Prostate gland (tissue), 2 donors: ENCODE results near the gene CSKMT. TPM values are rescaled to one million over a fixed set of nuclear protein-coding genes. Genes with fewer than 3 reads are reported as not detected.
A peak's percentile ranks its signal among the peaks of the same experiment; 100 is the strongest.

Experiments
- DNase-seq: peaks from one replicate; pipeline ENCODE4 v3.0.0-alpha.2; 2019; ENCODE audit warnings: low spot score
- H3K27ac ChIP-seq, 2 donors: fragments of 200-600 bp; sonication (generic); 2 replicates each; pipeline ENCODE4 v1.5.1; 2017 to 2019
- H3K27me3 ChIP-seq: fragments of 200-600 bp; sonication (generic); replicated peaks from 2 replicates; pipeline ENCODE4 v1.5.1; 2019; ENCODE audit not compliant: insufficient read depth
- H3K36me3 ChIP-seq, 2 donors: fragments of 200-600 bp; sonication (generic); 1 replicate in 1 of 2; 2 replicates in 1 of 2; pipeline versions ENCODE4 v1.5.1 to v1.8.1; 2017 to 2019
- H3K4me1 ChIP-seq: fragments of 200-600 bp; sonication (generic); replicated peaks from 2 replicates; pipeline ENCODE4 v1.5.1; 2019
- H3K4me3 ChIP-seq, 2 donors: fragments of 200-600 bp; sonication (generic); 2 replicates each; pipeline ENCODE4 v1.5.1; 2017 to 2019
- H3K9me3 ChIP-seq: fragments of 200-600 bp; sonication (generic); 2 replicates; pipeline ENCODE4 v1.5.1; 2017
- POLR2A ChIP-seq: fragments of 450-650 bp; IDR thresholded peaks from one replicate; pipeline ENCODE4 v1.6.1; 2016; ENCODE audit warnings: antibody characterized with exemption, mild to moderate bottlenecking
- POLR2AphosphoS5 ChIP-seq: sonication (generic); formaldehyde crosslinking; IDR thresholded peaks from one replicate; pipeline ENCODE4 v1.6.1; 2017; ENCODE audit warnings: antibody characterized with exemption
- WGBS: methylation state at CpG from one replicate; pipeline ENCODE4 v1.1.5; 2018; 5-methylcytosine and 5-hydroxymethylcytosine counted together
- intact Hi-C: fragments of 100-400 bp; cut with DNase I; formaldehyde crosslinking; loops from one replicate; pipeline ENCODE4 v1.14.2; 2022
- small RNA-seq, 2 donors: library from RNA; depleted of rRNA; stranded (forward); fragments of <200 nt; gene quantifications; one replicate each; pipeline ENCODE3, GENCODE V24; 2016
- total RNA-seq, 2 donors: library from RNA; depleted of rRNA; stranded (reverse); fragments of >200 nt; gene quantifications; one replicate each; pipeline ENCODE4 v1.1.0, GENCODE V29; 2016
- TF ChIP-seq, protein P1 (sequence below), 4 experiments: fragments of 200-600 bp in 2 of 4; fragments of 450-650 bp in 2 of 4; sonication (generic) in 2 of 4; IDR thresholded peaks; 1 replicate in 3 of 4; 2 replicates in 1 of 4; pipeline ENCODE4 v1.5.1; 2016 to 2019; ENCODE audit warnings: antibody characterized with exemption in 4 of 4, mild to moderate bottlenecking in 2 of 4, moderate library complexity in 2 of 4

The CSKMT gene
- total RNA-seq, 2 donors from 2014 or later: 9.7 to 20.2 TPM

DNA sequence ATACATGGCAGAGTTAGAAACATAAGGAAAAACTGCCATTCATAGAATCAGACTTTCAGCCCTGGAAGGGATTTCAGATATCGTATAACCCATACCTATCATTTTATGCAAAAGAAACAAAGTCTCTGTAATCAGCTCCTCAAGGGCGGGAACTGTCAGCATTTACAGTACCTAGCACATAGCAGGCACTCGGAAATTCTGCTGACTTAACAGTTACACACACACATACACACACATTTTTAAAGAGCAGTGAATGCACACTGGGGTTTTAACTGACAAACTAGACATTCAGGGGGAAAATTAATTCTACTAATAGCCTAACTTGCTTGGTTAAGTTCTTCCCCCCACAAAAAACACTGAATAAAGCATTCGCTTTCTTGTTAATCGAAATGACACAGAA is 51.1 kb downstream of the CSKMT start:
- no peaks in the 10 kb centered on the region for H3K27me3 ChIP-seq
- peaks cover 8% of the 10 kb centered on the region for H3K4me1 ChIP-seq
- peak overlapping the region; percentile 41 to 69 for H3K27ac ChIP-seq
- H3K4me3 ChIP-seq: no peak overlapping the region
- peaks cover 15 to 20% of the 10 kb centered on the region in 2 donors for H3K36me3 ChIP-seq
- intact Hi-C loops: no loop called here
- WGBS: 83% methylated on average over 5 of the region's 5 CpGs
- no peak for DNase-seq
- TF ChIP-seq POLR2A (no peak), POLR2AphosphoS5 (no peak)
- TF ChIP-seq, protein P1, sequence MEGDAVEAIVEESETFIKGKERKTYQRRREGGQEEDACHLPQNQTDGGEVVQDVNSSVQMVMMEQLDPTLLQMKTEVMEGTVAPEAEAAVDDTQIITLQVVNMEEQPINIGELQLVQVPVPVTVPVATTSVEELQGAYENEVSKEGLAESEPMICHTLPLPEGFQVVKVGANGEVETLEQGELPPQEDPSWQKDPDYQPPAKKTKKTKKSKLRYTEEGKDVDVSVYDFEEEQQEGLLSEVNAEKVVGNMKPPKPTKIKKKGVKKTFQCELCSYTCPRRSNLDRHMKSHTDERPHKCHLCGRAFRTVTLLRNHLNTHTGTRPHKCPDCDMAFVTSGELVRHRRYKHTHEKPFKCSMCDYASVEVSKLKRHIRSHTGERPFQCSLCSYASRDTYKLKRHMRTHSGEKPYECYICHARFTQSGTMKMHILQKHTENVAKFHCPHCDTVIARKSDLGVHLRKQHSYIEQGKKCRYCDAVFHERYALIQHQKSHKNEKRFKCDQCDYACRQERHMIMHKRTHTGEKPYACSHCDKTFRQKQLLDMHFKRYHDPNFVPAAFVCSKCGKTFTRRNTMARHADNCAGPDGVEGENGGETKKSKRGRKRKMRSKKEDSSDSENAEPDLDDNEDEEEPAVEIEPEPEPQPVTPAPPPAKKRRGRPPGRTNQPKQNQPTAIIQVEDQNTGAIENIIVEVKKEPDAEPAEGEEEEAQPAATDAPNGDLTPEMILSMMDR (IDR thresholded peaks at IDR 0.05): no peak
- no peaks in the 10 kb centered on the region for H3K9me3 ChIP-seq

DNA sequence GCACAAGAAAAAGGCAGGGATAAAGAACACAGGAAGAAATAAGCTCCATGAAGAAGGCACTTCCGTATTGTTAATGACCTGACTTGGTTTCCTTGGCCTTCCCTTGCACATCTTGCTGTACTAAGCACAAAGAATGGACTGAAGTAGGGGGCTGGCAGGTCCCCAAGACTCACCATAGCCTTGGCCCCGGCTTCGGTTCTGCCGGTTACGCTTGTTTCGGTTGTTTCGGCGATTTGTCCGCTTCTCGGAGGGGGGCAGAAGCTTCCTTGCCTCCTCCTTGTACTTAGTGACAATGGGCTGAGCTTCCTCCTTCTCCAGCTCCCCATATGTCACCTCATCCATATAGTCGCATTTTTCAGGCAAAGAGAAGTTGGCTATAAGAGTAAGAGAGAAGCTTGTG is 51.7 kb downstream of the CSKMT start:
- Histone ChIP-seq H3K4me3 (no peak overlapping the region), H3K27ac (peak overlapping the region; percentile 41 to 69), H3K27me3 (no peaks in the 10 kb centered on the region), H3K4me1 (peaks cover 8% of the 10 kb centered on the region), H3K9me3 (no peaks in the 10 kb centered on the region), H3K36me3 (peaks cover 15 to 26% of the 10 kb centered on the region in 2 donors)
- 46% methylated on average over 11 of the region's 11 CpGs for WGBS
- intact Hi-C loops: no loop called here
- TF ChIP-seq POLR2AphosphoS5 (peak; percentile 50), POLR2A (no peak)
- peak; percentile 58 for DNase-seq

Small RNAs within 50 kb of the gene (small RNA-seq; reads per million reads assigned to genes)
- 0 reads per million in 2 donors for gene SNORA57

Other genes starting within 250 kb of the CSKMT start
- gene SCGB1A1, start 246.3 kb upstream of the CSKMT start, total RNA-seq: 100 to 1,000 TPM in 1 of 2 donors, 1 to 10 TPM in 1; 6.8 to 203 TPM
- gene AHNAK, start 118.5 kb upstream of the CSKMT start, total RNA-seq: 100 to 1,000 TPM; 367 to 434 TPM
- gene EEF1G, start 91.4 kb upstream of the CSKMT start, total RNA-seq: 1,000 to 10,000 TPM; 1,254 to 2,389 TPM
- 10 to 100 TPM; 26.6 to 30.6 TPM for gene TUT1, start 73.8 kb upstream of the CSKMT start, total RNA-seq
- 100 to 1,000 TPM in 1 of 2 donors, 10 to 100 TPM in 1; 96.5 to 110 TPM for gene MTA2, start 63.4 kb upstream of the CSKMT start, total RNA-seq
- 10 to 100 TPM; 50.2 to 80.1 TPM for gene EML3, start 52.5 kb upstream of the CSKMT start, total RNA-seq
- gene ROM1, start 52.1 kb upstream of the CSKMT start, total RNA-seq: 10 to 100 TPM in 1 of 2 donors, 1 to 10 TPM in 1; 8.0 to 12.7 TPM
- gene B3GAT3, start 43.3 kb upstream of the CSKMT start, total RNA-seq: 10 to 100 TPM; 57.0 to 75.3 TPM
- 100 to 1,000 TPM; 163 to 199 TPM for gene GANAB, start 18.7 kb upstream of the CSKMT start, total RNA-seq
- gene INTS5, start 12.0 kb upstream of the CSKMT start, total RNA-seq: 10 to 100 TPM; 34.0 to 35.3 TPM
- 10 to 100 TPM; 27.8 to 68.0 TPM for gene C11orf98, start 102 bp upstream of the CSKMT start, total RNA-seq
- gene UQCC3, start 6.4 kb downstream of the CSKMT start, total RNA-seq: 10 to 100 TPM; 10.3 to 18.3 TPM
- gene LBHD1, start 7.0 kb downstream of the CSKMT start, total RNA-seq: 10 to 100 TPM in 1 of 2 donors, 1 to 10 TPM in 1; 7.1 to 10.2 TPM
- gene UBXN1, start 13.8 kb downstream of the CSKMT start, total RNA-seq: 100 to 1,000 TPM; 136 to 179 TPM
- gene LRRN4CL, start 24.2 kb downstream of the CSKMT start, total RNA-seq: 1 to 10 TPM; 2.8 to 8.0 TPM
- 100 to 1,000 TPM; 148 to 187 TPM for gene BSCL2, start 42.1 kb downstream of the CSKMT start, total RNA-seq
- gene GNG3, start 42.4 kb downstream of the CSKMT start, total RNA-seq: not detected
- gene HNRNPUL2, start 62.1 kb downstream of the CSKMT start, total RNA-seq: 10 to 100 TPM; 26.6 to 33.5 TPM
- 10 to 100 TPM; 25.1 to 25.5 TPM for gene TTC9C, start 63.2 kb downstream of the CSKMT start, total RNA-seq
- gene ZBTB3, start 88.8 kb downstream of the CSKMT start, total RNA-seq: 10 to 100 TPM; 14.8 to 19.1 TPM
- gene POLR2G, start 96.3 kb downstream of the CSKMT start, total RNA-seq: 10 to 100 TPM; 97.2 to 98.3 TPM
- 10 to 100 TPM; 22.2 to 36.2 TPM for gene TAF6L, start 106.1 kb downstream of the CSKMT start, total RNA-seq
- 100 to 1,000 TPM; 139 to 200 TPM for gene TMEM179B, start 122.1 kb downstream of the CSKMT start, total RNA-seq
- gene TMEM223, start 126.7 kb downstream of the CSKMT start, total RNA-seq: 10 to 100 TPM; 35.8 to 73.6 TPM
- 10 to 100 TPM; 75.6 to 98.2 TPM for gene NXF1, start 140.1 kb downstream of the CSKMT start, total RNA-seq
- 10 to 100 TPM; 34.5 to 57.5 TPM for gene STX5, start 166.7 kb downstream of the CSKMT start, total RNA-seq
- not detected for gene TEX54, start 167.5 kb downstream of the CSKMT start, total RNA-seq
- gene WDR74, start 174.3 kb downstream of the CSKMT start, total RNA-seq: 10 to 100 TPM; 44.5 to 46.1 TPM
- gene SLC3A2, start 215.6 kb downstream of the CSKMT start, total RNA-seq: 100 to 1,000 TPM; 158 to 235 TPM